Stimulated activated CD8-positive, alpha-beta memory T cell treated with anti-CD3 and anti-CD28 coated beads, Interleukin-12 subunit alpha, Interleukin-12 subunit beta, amount 100 ng/mL, for 4 hours (primary cell): ENCODE measurements around the gene SAP30BP.

Experiments used
- DNase-seq: peaks from one replicate; pipeline ENCODE4 v3.0.0-alpha.2; 2020; ENCODE audit warnings: low read depth

SAP30BP gene

GRCh38 chr17:75721463-75722011 lies 54.4 kb downstream of the SAP30BP start:
- DNase-seq, result no peak

- no peak for DNase-seq
Measured at GRCh38 chr17:75722076-75722475, 54.9 kb downstream of the SAP30BP start.

GRCh38 chr17:75722542-75723095 lies 55.5 kb downstream of the SAP30BP start:
- no peak for DNase-seq

DNA sequence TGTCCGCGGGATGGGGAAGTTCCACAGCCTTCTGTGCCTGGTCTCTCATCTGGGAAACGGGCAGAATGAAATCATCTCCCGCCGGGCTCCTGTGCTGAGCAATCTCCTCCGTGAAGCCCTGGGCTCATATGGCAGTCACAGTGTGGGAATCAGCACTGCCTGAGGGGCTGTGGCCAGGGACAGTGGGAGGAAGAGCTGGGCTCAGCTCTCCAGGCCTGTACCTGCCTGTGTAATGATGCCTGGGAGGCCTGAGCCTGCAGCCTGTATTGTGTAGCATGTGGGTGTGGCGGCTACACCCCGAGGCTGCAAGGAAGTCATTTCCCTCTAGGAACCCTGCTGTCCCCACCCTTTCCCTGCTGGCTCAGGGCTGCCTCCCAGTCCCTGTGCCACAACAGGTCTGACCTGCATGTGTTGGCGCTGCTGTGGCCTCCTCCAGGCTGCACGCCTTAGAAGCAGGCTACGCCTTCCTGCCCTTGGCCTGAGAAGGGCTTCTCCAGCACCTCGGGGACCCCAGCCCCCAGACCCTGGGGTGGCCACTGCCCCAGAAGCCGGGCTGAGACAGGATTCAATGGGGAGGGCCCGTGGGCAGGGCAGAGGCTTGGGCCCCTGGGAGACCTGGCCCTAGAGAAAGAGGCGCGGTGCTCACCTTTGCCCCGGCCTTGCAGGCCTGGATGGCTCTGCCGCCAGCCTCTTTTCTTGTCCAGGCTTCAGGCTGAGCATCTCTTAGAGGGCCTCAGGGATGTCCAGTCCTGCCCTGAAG lies 56.2 kb downstream of the SAP30BP start:
- DNase-seq, result no peak

- no peak for DNase-seq
Measured at GRCh38 chr17:75724016-75725003, 57.2 kb downstream of the SAP30BP start.

DNA sequence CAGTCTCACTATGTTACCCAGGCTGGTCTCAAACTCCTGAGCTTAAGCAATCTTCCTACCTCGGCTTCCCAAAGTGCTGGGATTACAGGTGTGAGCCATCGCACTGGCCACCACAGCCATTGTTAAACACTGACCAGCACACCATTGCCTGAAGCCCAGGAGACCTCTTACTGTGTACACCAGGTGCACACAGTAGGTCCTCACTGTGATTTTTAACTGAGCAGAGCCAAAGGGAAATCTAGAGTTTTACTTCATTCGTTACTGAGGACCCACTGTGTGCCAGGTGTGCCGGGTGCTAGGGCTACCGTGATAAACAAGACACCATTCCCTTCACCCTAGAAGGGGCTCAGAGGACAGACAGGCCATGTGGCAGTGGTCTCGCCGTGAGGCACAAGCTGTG lies 58.4 kb downstream of the SAP30BP start:
- DNase-seq, result no peak

DNA sequence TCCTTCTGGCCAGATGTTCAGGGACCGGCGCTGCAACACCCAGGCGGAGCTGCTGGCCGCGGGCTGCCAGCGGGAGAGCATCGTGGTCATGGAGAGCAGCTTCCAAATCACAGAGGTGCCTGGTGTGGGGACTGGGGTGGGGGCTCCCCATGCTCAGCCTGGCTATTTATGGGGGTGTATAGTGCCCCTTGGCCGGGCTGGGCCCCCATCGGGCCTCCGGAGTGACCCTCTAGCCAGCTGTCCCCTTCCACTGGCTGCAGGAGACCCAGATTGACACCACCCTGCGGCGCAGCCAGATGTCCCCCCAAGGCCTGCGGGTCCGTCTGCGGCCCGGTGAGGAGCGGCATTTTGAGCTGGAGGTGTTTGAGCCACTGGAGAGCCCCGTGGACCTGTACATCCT lies 60.3 kb downstream of the SAP30BP start:
- DNase-seq, result no peak

- DNase-seq, result no peak
Measured at GRCh38 chr17:75729351-75729750, 62.2 kb downstream of the SAP30BP start.

DNA sequence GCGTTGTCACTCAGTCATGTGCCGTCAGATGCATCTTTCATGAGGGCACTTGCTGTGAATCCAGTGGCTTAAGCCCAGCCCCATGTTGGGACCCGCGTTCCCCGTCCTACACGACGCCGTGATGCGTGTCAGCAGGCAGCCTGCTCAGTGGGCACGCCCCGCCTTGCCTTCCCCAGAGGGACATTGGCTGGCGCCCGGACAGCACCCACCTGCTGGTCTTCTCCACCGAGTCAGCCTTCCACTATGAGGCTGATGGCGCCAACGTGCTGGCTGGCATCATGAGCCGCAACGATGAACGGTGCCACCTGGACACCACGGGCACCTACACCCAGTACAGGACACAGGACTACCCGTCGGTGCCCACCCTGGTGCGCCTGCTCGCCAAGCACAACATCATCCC lies 62.9 kb downstream of the SAP30BP start:
- DNase-seq, result no peak

DNA sequence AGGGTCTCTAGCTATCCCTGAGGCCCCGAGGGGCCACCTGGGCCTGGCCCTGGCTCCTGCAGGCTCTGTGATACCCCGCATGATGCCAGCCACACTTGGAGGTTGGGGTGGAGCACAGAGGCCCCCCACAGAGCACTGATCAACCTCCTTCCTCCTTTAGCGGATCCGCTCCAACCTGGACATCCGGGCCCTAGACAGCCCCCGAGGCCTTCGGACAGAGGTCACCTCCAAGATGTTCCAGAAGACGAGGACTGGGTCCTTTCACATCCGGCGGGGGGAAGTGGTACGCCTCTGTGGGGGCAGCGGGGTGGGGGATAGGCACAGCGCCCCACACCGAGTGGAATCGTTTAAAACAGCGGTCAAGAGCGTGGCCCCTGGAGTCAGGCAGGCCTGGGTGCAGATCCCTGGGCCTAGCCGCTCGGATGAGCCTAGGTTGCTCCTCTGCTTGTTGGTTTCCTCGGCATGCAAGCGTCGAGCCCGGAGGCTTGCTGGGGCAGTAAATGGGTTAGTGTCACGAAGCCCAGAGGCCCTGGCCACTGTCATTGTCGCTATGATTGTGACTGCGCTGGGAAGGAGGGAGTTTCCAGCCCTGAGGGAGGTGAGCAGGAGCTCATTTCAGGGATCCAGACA lies 64.1 kb downstream of the SAP30BP start:
- no peak for DNase-seq

GRCh38 chr17:75731716-75732498 lies 64.8 kb downstream of the SAP30BP start:
- DNase-seq, result no peak

GRCh38 chr17:75733471-75733870 lies 66.3 kb downstream of the SAP30BP start:
- no peak for DNase-seq

DNA sequence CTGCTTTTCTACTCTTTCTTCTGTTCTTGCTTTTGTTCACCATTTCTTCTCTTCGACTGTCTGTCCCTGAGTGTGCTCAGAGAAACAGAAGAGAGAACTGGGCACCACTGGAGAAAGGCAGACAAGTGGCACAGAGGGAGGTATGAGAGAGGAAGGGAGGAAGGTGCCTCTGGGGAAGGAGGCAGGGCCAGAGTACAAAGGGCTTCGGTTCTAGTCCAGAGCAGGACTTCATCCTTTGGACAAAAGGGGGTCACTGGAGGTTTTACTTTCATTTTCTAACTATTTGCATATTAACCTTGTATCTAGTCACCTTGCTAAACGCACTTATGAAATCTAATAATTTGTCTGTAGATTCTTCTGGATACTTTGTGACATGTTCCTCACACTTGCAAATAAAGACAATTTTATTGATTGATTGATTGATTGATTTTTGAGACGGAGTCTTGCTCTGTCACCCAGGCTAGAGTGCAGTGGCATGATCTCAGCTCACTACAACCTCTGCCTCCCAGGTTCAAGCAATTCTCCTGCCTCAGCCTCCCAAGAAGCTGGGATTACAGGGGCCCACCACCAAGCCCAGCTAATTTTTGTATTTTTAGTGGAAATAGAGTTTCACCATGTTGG lies 67.6 kb downstream of the SAP30BP start:
- DNase-seq, result no peak

GRCh38 chr17:75736173-75736835 lies 69.2 kb downstream of the SAP30BP start:
- DNase-seq, result no peak

GRCh38 chr17:75737133-75737962 lies 70.2 kb downstream of the SAP30BP start:
- DNase-seq, result no peak

- DNase-seq, result no peak
Measured at GRCh38 chr17:75738218-75738802, 71.2 kb downstream of the SAP30BP start.

DNA sequence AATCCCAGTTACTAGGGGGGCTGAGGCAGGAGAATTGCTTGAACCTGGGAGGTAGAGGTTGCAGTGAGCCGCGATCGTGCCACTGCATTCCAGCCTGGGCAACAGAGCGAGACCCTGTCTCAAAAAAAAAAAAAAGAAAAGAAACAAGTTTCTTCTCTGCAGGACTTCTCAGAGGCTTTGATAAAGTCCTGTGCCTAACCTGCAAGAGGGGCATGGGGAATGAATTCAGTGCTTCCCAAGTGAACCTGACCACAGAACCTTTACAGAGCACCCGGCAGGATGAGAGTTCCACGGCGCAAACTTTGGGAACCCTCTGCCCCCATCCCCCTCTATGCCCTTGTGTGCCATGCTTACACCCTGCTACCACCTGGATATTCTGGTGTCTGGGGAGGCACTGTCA lies 72.0 kb downstream of the SAP30BP start:
- no peak for DNase-seq

- no peak for DNase-seq
Measured at GRCh38 chr17:75739801-75740200, 72.7 kb downstream of the SAP30BP start.

- DNase-seq, result no peak
Measured at GRCh38 chr17:75740215-75740614, 73.1 kb downstream of the SAP30BP start.
